GM03348 (cell line): ENCODE data around the gene PACS2.
"Not testable (repeated sequence)": the region's sequence is repeated elsewhere in the genome, so short reads cannot be mapped to it uniquely, and the experiment has no call there.

ENCODE experiments used
- DNase-seq: peaks from one replicate; pipeline ENCODE4 v3.0.0; 2012; ENCODE audit warnings: low spot score

PACS2 gene

GRCh38 chr14:105333020-105333490 is 18.5 kb downstream of the PACS2 start:
- no peak for DNase-seq

DNA sequence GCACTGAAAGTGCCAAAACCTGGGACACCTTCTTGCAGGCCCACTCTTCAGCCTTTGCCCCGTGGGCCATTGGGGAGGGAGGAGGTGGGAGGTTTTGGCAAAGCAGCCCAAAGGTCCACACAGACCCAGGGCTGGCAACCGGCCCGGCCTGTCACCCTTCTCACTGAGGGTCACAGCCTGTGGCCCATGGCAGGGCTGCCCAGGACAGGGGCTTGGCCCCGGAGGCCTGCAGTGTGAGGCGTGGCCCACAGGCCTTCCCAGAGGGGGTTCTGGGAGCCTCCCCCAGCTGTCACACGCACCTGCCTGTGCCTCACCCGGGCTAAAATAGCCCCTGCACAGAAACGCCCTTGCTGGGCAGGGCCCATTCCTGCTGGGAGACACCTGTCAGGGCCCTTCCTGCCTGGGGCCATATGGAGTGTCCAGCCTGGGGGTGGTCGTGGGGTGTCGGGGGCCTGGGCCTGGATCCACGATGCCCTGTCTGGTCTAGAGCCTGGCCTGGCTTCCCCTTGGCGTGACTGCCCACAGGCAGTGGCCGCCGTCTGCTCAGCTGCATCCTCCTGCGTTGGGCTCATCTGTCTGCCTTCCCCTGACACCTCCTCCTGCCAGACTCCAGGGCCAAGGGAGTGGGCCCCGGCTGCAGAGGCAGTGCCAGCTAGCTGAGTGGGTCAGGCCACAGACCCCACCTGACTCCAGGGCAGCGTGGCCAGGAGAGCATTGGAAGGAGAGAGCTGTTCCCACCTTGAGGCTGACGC is 19.2 kb downstream of the PACS2 start:
- DNase-seq, result no peak

GRCh38 chr14:105334383-105335230 is 20.1 kb downstream of the PACS2 start:
- DNase-seq, result no peak

GRCh38 chr14:105335231-105335542 is 20.6 kb downstream of the PACS2 start:
- DNase-seq, result not testable (repeated sequence)

DNA sequence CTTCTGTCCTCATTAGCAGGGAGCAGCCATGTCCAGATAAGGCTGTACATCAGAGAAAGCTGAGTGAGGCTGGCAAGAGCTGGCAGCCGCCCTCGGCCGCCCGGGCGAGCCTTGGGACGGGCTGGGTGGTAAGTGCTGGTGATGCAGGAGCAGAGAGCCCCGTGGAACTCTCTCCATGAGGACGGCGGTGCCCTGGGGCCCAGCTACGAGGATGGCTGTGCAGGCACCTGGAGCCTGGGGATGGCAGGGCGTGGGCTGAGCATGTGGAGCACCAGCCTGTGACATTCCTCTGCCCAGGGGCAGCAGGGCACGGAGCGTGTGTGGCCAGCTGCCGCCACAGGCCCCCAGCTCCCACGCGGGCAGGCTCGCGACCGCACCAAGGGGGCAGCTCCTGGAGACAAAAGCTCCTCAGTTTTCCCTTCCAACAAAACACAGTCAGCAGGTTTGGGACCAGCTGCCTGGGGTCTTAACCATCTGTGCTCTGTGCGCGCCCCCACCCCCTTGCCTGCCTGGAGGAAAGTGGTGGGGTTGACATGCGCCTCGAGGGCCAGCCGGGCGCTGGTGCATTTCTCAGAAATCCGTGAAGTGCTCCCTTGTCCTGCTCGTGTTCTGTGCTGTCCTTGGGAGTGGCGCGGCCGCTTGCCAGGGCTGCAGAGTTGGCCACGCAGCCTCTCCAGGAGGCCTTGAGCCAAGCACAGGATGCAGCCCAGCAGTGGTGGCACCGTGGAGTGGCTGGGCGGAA is 21.4 kb downstream of the PACS2 start:
- no peak for DNase-seq

DNA sequence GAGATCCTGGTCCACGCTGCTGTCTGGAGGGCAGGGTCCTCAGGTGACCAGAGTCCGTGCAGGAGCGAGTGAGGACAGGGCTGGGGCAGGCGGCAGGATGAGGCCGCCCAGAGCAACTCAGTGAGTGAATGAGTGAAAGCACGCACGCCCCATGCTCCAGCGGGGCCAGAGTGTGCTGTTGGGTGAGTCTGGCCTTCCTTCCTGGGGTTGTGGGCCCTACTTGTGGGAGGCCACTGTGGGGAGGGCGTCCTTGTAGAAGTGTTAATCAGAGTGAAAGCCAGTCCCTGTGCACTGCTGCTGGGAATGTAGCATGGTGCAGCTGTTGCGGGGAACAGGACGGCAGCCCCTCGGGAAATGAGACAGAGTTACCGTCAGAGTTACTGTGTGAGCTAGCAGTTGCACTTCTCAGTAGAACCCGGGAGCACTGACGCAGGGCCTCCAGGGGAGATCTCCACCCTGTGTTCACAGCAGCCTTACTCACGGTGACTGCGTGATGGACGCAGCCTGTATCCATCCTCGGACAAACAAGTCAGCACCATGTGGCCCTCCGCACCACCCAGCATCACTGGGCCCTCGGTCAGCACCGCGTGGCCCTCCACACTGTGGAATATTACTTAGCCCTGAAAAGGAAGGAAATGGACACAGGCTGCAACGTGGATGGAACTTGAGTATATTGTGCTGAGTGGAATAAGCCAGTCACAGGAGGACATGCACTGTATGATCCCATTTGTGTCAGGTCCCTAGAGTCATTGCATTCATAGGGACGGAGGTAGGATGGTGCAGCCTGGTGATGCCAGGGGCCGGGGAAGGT is 22.1 kb downstream of the PACS2 start:
- no peak for DNase-seq

DNA sequence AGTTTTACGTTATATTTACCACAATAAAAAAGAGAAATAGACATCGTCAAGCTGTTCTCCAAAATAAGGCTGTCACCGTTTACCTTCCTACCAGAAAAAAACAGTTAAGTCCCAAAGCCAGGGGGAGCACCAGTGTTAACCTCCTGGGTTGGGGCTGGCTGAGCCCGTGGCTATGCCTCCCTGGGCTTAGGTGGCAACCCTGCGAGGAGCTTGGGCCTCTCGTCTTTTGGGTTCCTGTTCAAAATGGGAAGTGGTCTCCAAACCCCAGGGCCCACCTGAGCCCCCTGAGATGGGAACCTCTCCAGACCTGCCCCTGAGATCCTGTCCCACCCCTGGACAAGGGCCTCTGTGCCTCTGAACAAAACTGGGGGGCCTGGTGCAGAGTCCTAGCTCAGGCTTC is 22.9 kb downstream of the PACS2 start:
- no peak for DNase-seq

- DNase-seq, result no peak
These were observed 23.6 kb downstream of the PACS2 start for GRCh38 chr14:105337966-105338741.

DNA sequence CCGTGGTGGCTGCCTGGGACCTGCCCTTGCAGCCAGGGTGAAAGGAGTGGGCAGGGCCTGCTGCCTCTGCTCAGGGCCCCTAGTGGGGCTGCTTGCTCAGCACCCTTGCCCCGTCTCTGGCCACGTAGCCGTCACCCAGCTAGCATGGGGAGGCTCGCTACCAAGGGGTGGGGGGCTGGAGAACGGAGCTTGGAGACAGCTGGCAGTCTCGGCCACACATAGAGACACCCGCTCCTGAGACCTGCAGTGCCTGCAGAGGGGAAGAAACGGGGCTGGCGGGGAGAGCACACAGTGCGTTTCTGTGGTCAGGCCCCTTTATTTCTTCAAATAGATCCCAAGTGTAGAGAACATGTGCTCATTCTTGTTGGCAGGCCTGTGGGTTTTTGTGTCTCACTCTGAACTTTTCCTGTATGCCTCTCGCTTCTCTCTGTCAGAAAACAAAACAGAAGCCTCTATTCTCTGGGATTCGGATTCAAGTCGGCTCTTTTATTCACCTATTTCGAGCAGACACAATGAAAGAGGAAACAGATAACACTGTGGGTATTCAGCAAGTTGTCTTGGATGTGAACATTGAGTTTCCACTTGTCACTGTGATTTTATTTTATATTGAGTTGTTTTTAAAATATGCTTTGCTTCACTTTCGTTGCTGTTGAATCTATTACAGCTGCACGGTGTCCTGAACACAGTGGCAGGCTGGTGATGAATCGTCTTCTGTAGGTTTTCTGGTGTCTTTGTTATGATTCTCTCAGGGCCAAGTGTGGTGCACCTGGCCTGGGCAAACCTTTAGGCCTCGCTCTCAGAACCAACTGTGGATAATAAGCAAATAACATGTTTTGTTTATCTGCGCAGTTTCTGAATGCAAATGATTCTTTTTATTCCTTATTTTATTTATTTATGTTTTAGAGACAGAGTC is 26.5 kb downstream of the PACS2 start:
- DNase-seq, result peak; percentile 29

DNA sequence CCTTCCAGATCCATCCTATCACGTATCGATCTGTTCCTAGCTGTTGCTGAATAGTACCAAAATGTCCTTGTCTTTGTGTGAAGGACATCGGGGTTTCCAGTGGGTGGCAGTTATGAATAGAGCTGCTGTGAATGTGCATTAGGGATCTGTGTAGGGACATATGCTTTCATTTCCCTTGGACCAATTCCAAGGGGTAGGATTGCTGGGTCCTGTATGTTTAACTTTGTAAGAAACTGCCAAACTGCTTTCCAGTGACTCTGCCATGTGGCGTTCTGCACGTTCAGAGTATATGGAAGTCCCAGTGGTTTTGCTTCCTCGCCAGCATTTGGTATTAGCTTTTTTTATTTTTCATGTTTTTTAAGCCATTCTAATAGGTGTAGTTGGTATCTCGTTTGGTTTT is 28.6 kb downstream of the PACS2 start:
- no peak for DNase-seq

DNA sequence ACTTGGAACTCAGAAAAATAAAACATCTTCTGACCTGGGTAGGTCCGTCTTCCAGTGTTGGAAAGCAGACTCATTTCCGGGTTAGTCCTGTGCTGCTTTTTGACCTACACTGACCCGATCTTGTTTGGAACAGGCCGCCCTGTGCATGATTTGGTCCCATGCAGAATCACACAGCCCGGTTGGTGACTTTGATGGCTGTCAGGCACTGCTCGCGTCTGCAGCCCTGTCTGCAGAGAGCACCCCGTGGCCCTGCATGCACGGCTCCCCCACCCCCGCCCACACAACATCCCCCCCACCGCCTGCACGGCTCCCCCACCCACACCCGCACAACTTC is 31.6 kb downstream of the PACS2 start:
- DNase-seq, result no peak

GRCh38 chr14:105346876-105347586 is 32.5 kb downstream of the PACS2 start:
- DNase-seq, result no peak

GRCh38 chr14:105347587-105347968 is 33.0 kb downstream of the PACS2 start:
- no peak for DNase-seq

DNA sequence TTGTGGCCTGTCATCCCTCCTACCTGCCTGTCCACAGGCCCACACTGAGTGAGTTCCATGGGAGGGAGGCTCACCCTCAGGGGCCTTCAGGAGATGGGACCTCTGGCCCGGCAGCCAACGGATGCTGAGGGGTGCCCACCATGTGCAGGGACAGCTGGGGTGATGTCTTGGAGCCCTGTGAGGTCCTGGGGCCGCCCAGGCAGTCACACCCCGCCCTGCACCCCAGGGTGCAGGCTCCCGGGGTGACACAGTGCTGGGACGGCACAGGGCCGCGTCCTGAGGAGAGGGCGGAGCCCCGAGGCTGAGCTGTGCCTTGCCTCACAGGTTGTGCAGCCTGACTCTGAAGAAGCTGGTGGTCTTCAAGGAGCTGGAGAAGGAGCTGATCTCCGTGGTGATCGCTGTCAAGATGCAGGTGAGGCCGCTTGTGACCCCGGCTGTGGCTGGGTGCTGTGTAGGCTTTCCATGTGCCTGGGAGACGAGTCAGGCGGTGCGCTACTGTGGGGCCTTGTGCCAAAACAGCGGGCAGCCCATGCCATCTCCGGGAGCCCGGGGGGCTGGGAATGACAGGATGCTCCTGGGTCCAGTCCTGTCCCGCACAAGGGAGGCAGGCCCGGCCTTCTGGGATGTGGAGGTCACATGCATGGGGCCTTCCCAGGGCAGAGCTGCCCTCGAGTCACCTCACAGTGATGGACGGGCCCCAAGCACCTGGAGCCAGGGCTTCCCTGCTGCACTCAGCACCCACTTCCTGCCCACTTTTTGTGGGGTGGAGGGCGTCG is 33.8 kb downstream of the PACS2 start:
- DNase-seq, result no peak

DNA sequence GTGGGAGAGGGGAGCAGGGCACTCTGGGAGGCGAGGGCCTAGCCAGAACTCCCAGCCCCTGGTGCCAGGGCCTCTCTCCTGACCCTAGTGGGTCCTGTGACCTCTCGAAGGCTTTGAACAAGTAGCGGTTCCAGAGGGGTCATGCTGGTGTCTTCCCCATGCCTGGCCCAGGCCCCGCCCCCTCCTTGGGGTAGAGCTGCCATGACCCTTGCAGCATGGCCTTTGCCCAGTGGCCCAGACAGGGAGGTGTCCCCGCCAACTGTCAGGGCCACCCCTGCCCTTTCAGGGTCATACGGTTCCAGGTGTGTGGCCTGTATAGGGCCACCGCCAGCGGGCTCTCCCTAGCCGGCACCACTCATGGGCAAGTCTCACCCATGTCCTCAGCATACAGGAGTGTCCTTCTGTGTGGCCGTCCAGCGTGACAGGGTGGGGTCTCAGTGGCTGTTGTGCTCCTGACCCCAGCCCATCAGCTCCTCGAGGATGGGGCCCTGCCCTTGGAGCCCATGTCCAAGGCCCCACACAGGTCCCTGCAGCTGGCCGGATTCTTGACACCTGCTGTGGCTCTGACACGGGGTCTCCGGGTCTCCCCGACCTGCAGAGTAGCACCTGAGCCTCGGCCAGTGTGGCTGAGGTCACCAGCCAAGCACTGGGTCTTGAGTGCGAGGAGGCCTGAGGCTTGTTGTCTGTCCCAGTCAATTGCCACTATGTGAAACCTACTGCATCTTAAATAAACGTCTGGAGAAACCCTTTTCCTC is 34.6 kb downstream of the PACS2 start:
- no peak for DNase-seq

DNA sequence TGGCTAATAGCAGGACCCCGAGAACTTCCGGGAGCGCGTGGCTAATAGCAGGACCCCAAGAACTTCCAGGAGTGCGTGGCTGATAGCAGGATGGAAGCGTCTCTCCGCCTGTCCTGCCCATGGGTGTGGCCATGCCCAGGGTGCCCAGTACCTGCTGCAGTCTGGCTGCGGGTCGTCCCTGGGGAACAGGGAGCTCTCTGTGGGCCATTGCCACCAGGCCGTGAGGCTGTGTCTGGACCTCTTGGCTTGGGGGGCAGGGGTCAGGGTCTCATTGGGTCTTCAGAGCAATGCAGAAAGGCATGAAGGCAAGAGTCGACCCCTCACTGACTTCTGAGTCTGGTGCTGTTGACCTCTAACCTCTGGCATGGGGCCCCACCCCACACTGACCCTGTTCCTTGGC is 35.4 kb downstream of the PACS2 start:
- no peak for DNase-seq

DNA sequence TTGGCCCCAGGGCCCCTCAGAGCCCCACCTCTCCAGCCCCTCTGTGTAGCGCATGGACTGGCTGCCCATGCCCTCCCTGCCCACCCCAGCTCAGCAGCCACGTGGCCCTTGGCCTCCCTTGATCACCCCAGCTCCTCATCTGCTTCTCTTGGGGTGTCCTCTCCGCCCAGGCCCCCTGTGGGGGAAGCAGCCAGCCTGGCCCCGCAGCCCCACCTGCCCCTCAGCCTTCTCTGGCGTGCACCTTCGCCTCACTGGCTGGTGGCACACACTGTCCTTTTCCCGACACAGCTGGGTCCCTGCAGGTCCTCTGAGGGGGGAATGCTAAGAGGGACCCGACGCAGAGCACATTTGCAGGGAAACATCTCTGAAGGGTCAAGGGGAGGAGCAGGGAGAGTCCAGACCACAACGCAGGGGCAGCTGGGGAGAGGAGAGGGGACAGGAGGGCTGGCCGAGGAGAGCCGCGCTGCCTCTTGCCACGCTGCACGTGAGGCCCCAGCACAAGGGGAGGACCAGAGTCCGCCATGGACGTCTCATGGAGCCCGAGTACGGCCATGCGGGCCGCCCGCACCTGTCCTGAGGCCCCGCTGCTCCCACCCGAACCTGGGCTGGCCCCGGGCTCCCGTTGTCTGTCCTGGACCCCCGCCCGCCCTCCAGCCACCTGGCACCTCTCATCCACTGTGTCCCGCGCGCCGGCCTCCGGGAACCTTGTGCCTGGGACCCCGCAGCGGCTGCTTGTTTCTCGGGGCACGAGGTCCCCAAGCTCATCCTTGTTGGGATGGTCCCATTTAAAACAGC is 36.1 kb downstream of the PACS2 start:
- DNase-seq, result no peak
